ENCODE results near the gene NARF.

NARF gene

GRCh38 chr17:82474223-82475010 is 15.9 kb downstream of the NARF start:
- no peak for DNase-seq (ENCODE audit: low read depth)

- DNase-seq (ENCODE audit: low read depth), result no peak
Observed at GRCh38 chr17:82475458-82475857, 16.9 kb downstream of the NARF start.

GRCh38 chr17:82477934-82478333 is 19.4 kb downstream of the NARF start:
- DNase-seq (ENCODE audit: low read depth), result no peak

GRCh38 chr17:82479602-82480001 is 21.1 kb downstream of the NARF start:
- no peak for DNase-seq (ENCODE audit: low read depth)

GRCh38 chr17:82480318-82480717 is 21.8 kb downstream of the NARF start:
- DNase-seq (ENCODE audit: low read depth), result no peak

GRCh38 chr17:82483204-82483660 is 24.7 kb downstream of the NARF start:
- DNase-seq (ENCODE audit: low read depth), result no peak

GRCh38 chr17:82483836-82484235 is 25.3 kb downstream of the NARF start:
- DNase-seq (ENCODE audit: low read depth), result no peak

GRCh38 chr17:82486231-82487094 is 27.9 kb downstream of the NARF start:
- no peak for DNase-seq (ENCODE audit: low read depth)

- DNase-seq (ENCODE audit: low read depth), result no peak
Observed at GRCh38 chr17:82487910-82488309, 29.4 kb downstream of the NARF start.

- DNase-seq (ENCODE audit: low read depth), result peak; percentile 54
Observed at GRCh38 chr17:82489117-82489516, 30.6 kb downstream of the NARF start.

- DNase-seq (ENCODE audit: low read depth), result no peak
Observed at GRCh38 chr17:82489851-82490511, 31.4 kb downstream of the NARF start.

- no peak for DNase-seq (ENCODE audit: low read depth)
Observed at GRCh38 chr17:82490512-82491195, 32.1 kb downstream of the NARF start.

- no peak for DNase-seq (ENCODE audit: low read depth)
Observed at GRCh38 chr17:82491196-82491530, 32.6 kb downstream of the NARF start.

GRCh38 chr17:82491533-82491932 is 33.0 kb downstream of the NARF start:
- no peak for DNase-seq (ENCODE audit: low read depth)

GRCh38 chr17:82492643-82493225 is 34.2 kb downstream of the NARF start:
- DNase-seq (ENCODE audit: low read depth), result peak; percentile 36

GRCh38 chr17:82493226-82493781 is 34.8 kb downstream of the NARF start:
- no peak for DNase-seq (ENCODE audit: low read depth)

GRCh38 chr17:82494236-82495055 is 35.9 kb downstream of the NARF start:
- DNase-seq (ENCODE audit: low read depth), result peak; percentile 90

GRCh38 chr17:82495844-82496528 is 37.4 kb downstream of the NARF start:
- no peak for DNase-seq (ENCODE audit: low read depth)

GRCh38 chr17:82496529-82497434 is 38.2 kb downstream of the NARF start:
- peak; percentile 43 for DNase-seq (ENCODE audit: low read depth)

Measured in GM04503 (cell line).